HEK293T (cell line): ENCODE data around the gene PGBD5.

ENCODE experiments used
- BHLHE40 ChIP-seq: fragments of 450-650 bp; IDR thresholded peaks from 2 replicates; pipeline ENCODE4 v1.6.1; 2016; ENCODE audit warnings: mild to moderate bottlenecking, moderate library complexity, borderline replicate concordance
- CTBP1 ChIP-seq: fragments of 450-650 bp; IDR thresholded peaks from 2 replicates; pipeline ENCODE4 v1.6.1; 2016; ENCODE audit warnings: borderline replicate concordance
- PKNOX1 ChIP-seq: fragments of 450-650 bp; IDR thresholded peaks from 2 replicates; pipeline ENCODE4 v1.6.1; 2016
- SP1 ChIP-seq: fragments of 450-650 bp; IDR thresholded peaks from 2 replicates; pipeline ENCODE4 v1.6.1; 2017

GRCh38 chr1:230426246-230427093 is at the start of gene PGBD5:
- no peak for TF ChIP-seq PKNOX1
- no peak for TF ChIP-seq SP1
- no peak for TF ChIP-seq BHLHE40
- TF ChIP-seq CTBP1: no peak; the same call in 1 of the 2 replicates
